Hypothalamus (tissue), 51 donors: ENCODE data around the gene DUXB.

Source experiments
- DNase-seq, 51 donors: peaks; one replicate each; lab custom pipeline; 2025; lab: John Stamatoyannopoulos, UW

DUXB gene

GRCh38 chr16:75667503-75667902 is 33.8 kb downstream of the DUXB start:
- no peak for DNase-seq

DNA sequence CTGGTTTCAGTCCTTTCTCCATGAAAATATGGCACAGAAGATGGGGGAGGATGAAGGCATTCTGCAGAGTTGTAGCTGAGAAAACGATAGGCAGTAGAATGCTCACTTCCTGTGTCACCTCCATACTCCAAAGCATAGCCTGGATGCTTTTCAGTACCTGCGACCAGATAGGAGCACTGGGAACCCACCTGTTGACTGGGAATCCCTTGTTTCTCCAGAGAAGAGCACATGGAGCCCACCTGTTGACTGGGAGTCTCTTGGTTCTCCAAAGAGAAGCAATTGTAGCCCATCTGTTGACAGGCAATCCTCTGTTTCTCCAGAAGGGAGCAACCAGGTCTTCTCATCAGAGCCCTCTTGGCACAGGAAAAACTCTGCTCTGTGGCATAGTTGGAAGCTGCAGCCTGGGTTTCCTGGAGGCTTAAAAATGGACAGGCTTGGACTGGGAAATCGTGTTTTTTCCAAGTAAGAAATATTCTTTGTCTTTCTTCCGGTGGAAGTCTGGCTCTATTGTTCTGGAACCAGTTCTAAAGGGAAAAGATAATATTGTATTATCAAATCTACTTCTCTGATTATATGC is 40.4 kb downstream of the DUXB start:
- peak in 5 of 51 donors; percentile 3 to 43 (median 11) for DNase-seq

DNA sequence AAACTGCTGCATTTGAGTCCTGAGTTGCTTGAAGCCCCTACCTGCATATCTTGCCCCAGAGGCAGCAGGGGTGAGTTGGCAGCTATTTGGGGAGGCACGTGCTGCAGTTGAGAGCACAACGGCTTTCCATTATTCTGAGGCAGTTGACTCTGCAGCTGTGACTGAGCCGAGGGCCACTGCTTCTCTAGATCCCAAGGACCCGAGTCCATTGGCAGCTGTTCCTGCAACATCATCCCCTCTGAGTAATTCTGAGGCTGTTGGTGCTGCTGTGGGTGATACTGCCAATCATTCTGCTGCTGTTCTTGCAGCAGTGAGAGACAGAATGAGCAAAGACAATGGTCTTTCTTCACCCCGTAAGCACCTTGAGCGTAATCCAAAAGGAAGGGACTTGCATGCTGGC is 40.9 kb downstream of the DUXB start:
- peak in 27 of 51 donors; percentile 5 to 60 (median 28) for DNase-seq

GRCh38 chr16:75658175-75658574 is 43.1 kb downstream of the DUXB start:
- DNase-seq = no peak

GRCh38 chr16:75653922-75654321 is 47.3 kb downstream of the DUXB start:
- DNase-seq = no peak

GRCh38 chr16:75648265-75649076 is 52.8 kb downstream of the DUXB start:
- DNase-seq = peak; percentile 35 to 89 (median 71)

DNA sequence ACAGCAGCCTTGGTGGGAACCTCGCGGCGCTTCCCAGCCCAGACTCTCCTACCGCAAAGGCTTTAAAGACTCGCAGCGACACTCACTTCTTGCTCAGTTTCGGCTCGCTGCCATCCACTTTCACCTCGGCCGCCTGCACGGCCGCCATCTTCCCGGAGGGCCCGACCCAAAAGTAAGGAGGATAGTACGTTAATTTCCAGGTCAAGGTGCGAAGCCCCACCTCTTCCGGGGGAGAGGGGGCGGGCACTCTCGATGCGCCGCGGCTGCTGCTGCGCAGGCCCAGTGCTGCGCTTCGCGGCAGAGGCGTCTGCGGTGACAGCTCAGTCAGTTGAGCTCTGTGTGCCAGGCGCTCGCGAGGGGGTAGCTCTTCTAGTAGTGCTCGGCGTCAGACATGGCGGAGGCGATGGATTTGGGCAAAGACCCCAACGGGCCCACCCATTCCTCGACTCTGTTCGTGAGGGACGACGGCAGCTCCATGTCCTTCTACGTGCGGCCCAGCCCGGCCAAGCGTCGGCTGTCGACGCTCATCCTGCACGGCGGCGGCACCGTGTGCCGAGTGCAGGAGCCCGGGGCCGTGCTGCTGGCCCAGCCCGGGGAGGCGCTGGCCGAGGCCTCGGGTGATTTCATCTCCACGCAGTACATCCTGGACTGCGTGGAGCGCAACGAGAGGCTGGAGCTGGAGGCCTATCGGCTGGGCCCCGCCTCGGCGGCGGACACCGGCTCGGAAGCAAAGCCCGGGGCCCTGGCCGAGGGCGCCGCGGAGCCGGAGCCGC is 53.6 kb downstream of the DUXB start, which contains the start of the genes KARS1 and TERF2IP:
TSS of gene KARS1 (minus strand) at position 174 of the 773 bp plus-strand sequence. CDS start at position 148, 26 bp downstream.
TSS of gene TERF2IP (plus strand) at position 282 of the 773 bp plus-strand sequence. CDS start at position 392, 110 bp downstream.
- peak; percentile 66 to 96 (median 90) for DNase-seq

- DNase-seq = peak in 1 of 51 donors; percentile 54
Measured at GRCh38 chr16:75647112-75647491, 54.2 kb downstream of the DUXB start.

GRCh38 chr16:75644240-75645012 is 56.8 kb downstream of the DUXB start:
- DNase-seq = no peak
